Liver (tissue), 2 donors: ENCODE measurements around the gene ZFP82.

ENCODE experiments used
- TF ChIP-seq, protein P1 (sequence below): fragments of 150-350 bp; IDR thresholded peaks from 2 replicates; pipeline ENCODE4 v1.5.1; 2017; ENCODE audit warnings: improper control_type of control experiment, low read depth, low read length; ENCODE audit not compliant: missing input control
- TF ChIP-seq, protein P2 (sequence below): IDR thresholded peaks from 2 replicates; pipeline ENCODE4 v1.6.1; 2016; ENCODE audit warnings: antibody characterized with exemption
- donor health status: healthy.

DNA sequence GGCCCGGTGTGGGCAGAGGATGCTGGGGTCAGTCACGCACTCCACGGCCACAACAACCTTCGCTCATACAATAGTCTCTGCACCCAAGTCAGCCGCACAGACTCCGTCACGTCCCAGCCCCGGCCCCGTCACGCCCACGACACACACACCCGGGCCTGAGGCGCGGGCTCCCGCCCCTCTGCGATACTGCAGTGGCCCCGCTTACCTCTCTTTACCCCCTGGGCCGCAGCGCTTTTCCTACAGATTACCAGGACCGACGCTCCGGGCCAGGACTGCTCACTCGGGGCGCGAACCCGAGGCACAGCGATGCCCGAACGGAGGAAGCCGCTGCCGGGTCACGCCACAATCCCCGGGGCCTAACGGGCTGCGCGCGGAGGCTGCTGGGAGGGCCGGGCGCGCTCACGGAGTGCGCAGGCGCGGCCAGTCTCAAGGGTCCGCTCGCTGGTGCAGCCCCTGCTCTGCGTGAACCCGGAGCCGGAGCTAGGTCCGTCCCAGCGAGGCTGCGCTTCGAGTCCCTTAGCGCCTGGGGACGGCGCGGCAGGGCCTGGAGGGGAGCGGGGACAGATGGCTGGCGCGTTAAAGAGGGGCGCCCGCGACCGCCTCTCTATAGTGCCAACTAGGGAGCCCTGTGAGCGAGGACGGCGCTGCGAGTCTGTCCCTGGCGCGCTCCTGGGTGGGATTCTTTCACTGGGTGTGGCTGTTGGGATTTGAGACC lies at the start of gene ZFP82:
- TF ChIP-seq, protein P1, sequence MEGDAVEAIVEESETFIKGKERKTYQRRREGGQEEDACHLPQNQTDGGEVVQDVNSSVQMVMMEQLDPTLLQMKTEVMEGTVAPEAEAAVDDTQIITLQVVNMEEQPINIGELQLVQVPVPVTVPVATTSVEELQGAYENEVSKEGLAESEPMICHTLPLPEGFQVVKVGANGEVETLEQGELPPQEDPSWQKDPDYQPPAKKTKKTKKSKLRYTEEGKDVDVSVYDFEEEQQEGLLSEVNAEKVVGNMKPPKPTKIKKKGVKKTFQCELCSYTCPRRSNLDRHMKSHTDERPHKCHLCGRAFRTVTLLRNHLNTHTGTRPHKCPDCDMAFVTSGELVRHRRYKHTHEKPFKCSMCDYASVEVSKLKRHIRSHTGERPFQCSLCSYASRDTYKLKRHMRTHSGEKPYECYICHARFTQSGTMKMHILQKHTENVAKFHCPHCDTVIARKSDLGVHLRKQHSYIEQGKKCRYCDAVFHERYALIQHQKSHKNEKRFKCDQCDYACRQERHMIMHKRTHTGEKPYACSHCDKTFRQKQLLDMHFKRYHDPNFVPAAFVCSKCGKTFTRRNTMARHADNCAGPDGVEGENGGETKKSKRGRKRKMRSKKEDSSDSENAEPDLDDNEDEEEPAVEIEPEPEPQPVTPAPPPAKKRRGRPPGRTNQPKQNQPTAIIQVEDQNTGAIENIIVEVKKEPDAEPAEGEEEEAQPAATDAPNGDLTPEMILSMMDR: no peak
- TF ChIP-seq, protein P2, sequence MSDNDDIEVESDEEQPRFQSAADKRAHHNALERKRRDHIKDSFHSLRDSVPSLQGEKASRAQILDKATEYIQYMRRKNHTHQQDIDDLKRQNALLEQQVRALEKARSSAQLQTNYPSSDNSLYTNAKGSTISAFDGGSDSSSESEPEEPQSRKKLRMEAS: no peak
